Hepatocyte (in vitro differentiated cells): ENCODE results near the gene CDC42EP5. TPM values are rescaled to one million over a fixed set of nuclear protein-coding genes. Genes with fewer than 3 reads are reported as not detected.
A peak's percentile ranks its signal among the peaks of the same experiment; 100 is the strongest.
"Not testable (repeated sequence)": the region's sequence is repeated elsewhere in the genome, so short reads cannot be mapped to it uniquely, and the experiment has no call there.

ENCODE experiments used
- DNase-seq: peaks from one replicate; pipeline ENCODE4 v3.0.0-alpha.2; 2016; ENCODE audit warnings: low spot score
- H2AFZ ChIP-seq: fragments of 200-600 bp; sonication (generic); 2 replicates; pipeline ENCODE4 v1.6.0; 2016; ENCODE audit warnings: antibody characterized with exemption, mild to moderate bottlenecking
- H3K27ac ChIP-seq: fragments of 200-600 bp; sonication (generic); 2 replicates; pipeline ENCODE4 v1.5.1; 2016; ENCODE audit warnings: mild to moderate bottlenecking
- H3K27me3 ChIP-seq: fragments of 200-600 bp; sonication (generic); 2 replicates; pipeline ENCODE4 v1.6.1; 2016
- H3K36me3 ChIP-seq: fragments of 200-600 bp; sonication (generic); replicated peaks from 2 replicates; pipeline ENCODE4 v1.5.1; 2016; ENCODE audit warnings: low read depth; ENCODE audit not compliant: insufficient read depth
- H3K4me1 ChIP-seq: fragments of 200-600 bp; sonication (generic); 2 replicates; pipeline ENCODE4 v1.5.1; 2016; ENCODE audit warnings: mild to moderate bottlenecking, moderate library complexity; ENCODE audit not compliant: insufficient read depth
- H3K4me2 ChIP-seq: fragments of 200-600 bp; sonication (generic); 2 replicates; pipeline ENCODE4 v1.6.0; 2016
- H3K4me3 ChIP-seq: fragments of 200-600 bp; sonication (generic); 2 replicates; pipeline ENCODE4 v1.5.1; 2016; ENCODE audit warnings: mild to moderate bottlenecking
- H3K79me2 ChIP-seq: fragments of 200-600 bp; sonication (generic); 2 replicates; pipeline ENCODE4 v1.6.0; 2017; ENCODE audit warnings: mild to moderate bottlenecking
- H3K9me2 ChIP-seq: fragments of 200-600 bp; sonication (generic); replicated peaks from 2 replicates; pipeline ENCODE4 v1.6.0; 2017; ENCODE audit warnings: mild to moderate bottlenecking; ENCODE audit not compliant: insufficient read depth
- H3K9me3 ChIP-seq: fragments of 200-600 bp; sonication (generic); 2 replicates; pipeline ENCODE4 v1.5.1; 2016; ENCODE audit warnings: low read depth, mild to moderate bottlenecking
- H4K20me1 ChIP-seq: fragments of 200-600 bp; sonication (generic); 2 replicates; pipeline ENCODE4 v1.6.0; 2016; ENCODE audit warnings: mild to moderate bottlenecking; ENCODE audit not compliant: insufficient read depth, poor library complexity, severe bottlenecking
- CTCF ChIP-seq: fragments of 200-600 bp; sonication (generic); IDR thresholded peaks from 2 replicates; pipeline ENCODE4 v1.5.1; 2016; ENCODE audit warnings: antibody characterized with exemption, mild to moderate bottlenecking; ENCODE audit not compliant: poor library complexity
- EZH2 ChIP-seq: fragments of 200-600 bp; sonication (generic); IDR thresholded peaks from 2 replicates; pipeline ENCODE4 v1.6.1; 2016; ENCODE audit warnings: antibody characterized with exemption, mild to moderate bottlenecking, borderline replicate concordance
- EZH2phosphoT487 ChIP-seq: fragments of 200-600 bp; sonication (generic); IDR thresholded peaks from one replicate; pipeline ENCODE4 v1.6.1; 2018; ENCODE audit warnings: antibody characterized with exemption, mild to moderate bottlenecking, low read depth, moderate library complexity; ENCODE audit not compliant: unreplicated experiment, severe bottlenecking
- WGBS: methylation state at CpG from one replicate; pipeline ENCODE4 v1.1.6; 2016; ENCODE audit warnings: low lambda C conversion rate; ENCODE audit errors: missing lambda C conversion rate; 5-methylcytosine and 5-hydroxymethylcytosine counted together
- polyA plus RNA-seq: library from polyadenylated mRNA; unstranded; fragments of >200 nt; fragmentation: Nextera tagmentation; extraction: Ambion mirVana; gene quantifications from 2 replicates; pipeline ENCODE4 v1.2.1, GENCODE V29; 2016
- total RNA-seq: library from RNA; depleted of rRNA; stranded (reverse); fragments of >200 nt; gene quantifications from 2 replicates; pipeline ENCODE4 v1.2.3, GENCODE V29; 2014

CDC42EP5 gene
- total and polyA plus RNA-seq, 2 experiments from 2014 or later, result 46.8 to 71.2 TPM

- Histone ChIP-seq H3K4me3 (peak overlapping the region; percentile 78), H3K9me3 (no peaks in the 10 kb centered on the region), H4K20me1 (peaks cover 53% of the 10 kb centered on the region), H3K4me1 (peaks cover 24% of the 10 kb centered on the region), H3K27ac (peak overlapping the region; percentile 98), H2AFZ (no peak overlapping the region), H3K79me2 (peaks cover 84% of the 10 kb centered on the region), H3K9me2 (no peaks in the 10 kb centered on the region), H3K4me2 (peak overlapping the region; percentile 97), H3K36me3 (peaks cover under 1% of the 10 kb centered on the region), H3K27me3 (no peaks in the 10 kb centered on the region)
- 1% methylated on average over 16 of the region's 21 CpGs for WGBS
- DNase-seq, result peak; percentile 58
- no peak for TF ChIP-seq EZH2phosphoT487
- no peak for TF ChIP-seq CTCF
- no peak for TF ChIP-seq EZH2
Measured at GRCh38 chr19:54449701-54450069, 23.4 kb downstream of the CDC42EP5 start.

GRCh38 chr19:54448774-54449700 is 24.1 kb downstream of the CDC42EP5 start, which contains the start of gene LENG8:
LENG8 (plus strand) TSS chr19:54449199; CDS start chr19:54451345, 2,146 bp downstream.
- TF ChIP-seq CTCF, result no peak
- no peak for TF ChIP-seq EZH2
- no peak for TF ChIP-seq EZH2phosphoT487
- peaks cover 24% of the 10 kb centered on the region for H3K4me1 ChIP-seq

GRCh38 chr19:54448040-54448773 is 24.9 kb downstream of the CDC42EP5 start:
- Histone ChIP-seq H3K79me2 (peaks cover 74% of the 10 kb centered on the region), H3K27ac (peak overlapping the region; percentile 98), H4K20me1 (peaks cover 38% of the 10 kb centered on the region), H3K36me3 (no peaks in the 10 kb centered on the region), H3K4me3 (peak overlapping the region; percentile 65), H2AFZ (peak overlapping the region; percentile 65), H3K9me2 (no peaks in the 10 kb centered on the region), H3K4me1 (peaks cover 24% of the 10 kb centered on the region), H3K9me3 (no peaks in the 10 kb centered on the region), H3K4me2 (peak overlapping the region; percentile 84), H3K27me3 (no peaks in the 10 kb centered on the region)
- peak; percentile 77 for DNase-seq
- 4% methylated on average over 34 of the region's 34 CpGs for WGBS
- no peak for TF ChIP-seq EZH2phosphoT487
- no peak for TF ChIP-seq EZH2
- TF ChIP-seq CTCF, result no peak

More at GRCh38 chr19:54448774-54449700, 24.1 kb downstream of the CDC42EP5 start, which contains the start of gene LENG8:
- Histone ChIP-seq H2AFZ (peak within 1 kb of the TSS; percentile 65), H3K27ac (peak within 1 kb of the TSS; percentile 98), H3K9me2 (no peaks in the 10 kb centered on the region), H3K79me2 (peaks cover 78% of the 10 kb centered on the region), H3K4me2 (peak within 1 kb of the TSS; percentile 97), H3K4me3 (peak within 1 kb of the TSS; percentile 78), H4K20me1 (peaks cover 47% of the 10 kb centered on the region), H3K9me3 (no peaks in the 10 kb centered on the region), H3K36me3 (no peaks in the 10 kb centered on the region), H3K27me3 (no peaks in the 10 kb centered on the region)
- under 1% methylated on average over 62 of the region's 96 CpGs for WGBS
- DNase-seq, result peak; percentile 99

- 96% methylated on average over 15 of the region's 15 CpGs for WGBS
- peaks cover 24% of the 10 kb centered on the region for H3K4me1 ChIP-seq
- not testable (repeated sequence) for H3K9me2 ChIP-seq, H2AFZ ChIP-seq, DNase-seq, H3K27me3 ChIP-seq, H3K4me3 ChIP-seq, H3K36me3 ChIP-seq, H3K9me3 ChIP-seq
- peak overlapping the region; percentile 68 for H3K27ac ChIP-seq
- H3K4me2 ChIP-seq, result peak overlapping the region; percentile 84
- H4K20me1 ChIP-seq, result peaks cover 20% of the 10 kb centered on the region
- peaks cover 70% of the 10 kb centered on the region for H3K79me2 ChIP-seq
Measured at GRCh38 chr19:54446349-54446748, 26.7 kb downstream of the CDC42EP5 start.
